COLO668 (cell line): ENCODE results near the gene NKTR.
"Not testable (repeated sequence)": the region's sequence is repeated elsewhere in the genome, so short reads cannot be mapped to it uniquely, and the experiment has no call there.

Experiments used
- DNase-seq: peaks from one replicate; lab custom pipeline; 2025; ENCODE audit not compliant: unreplicated experiment; lab: John Stamatoyannopoulos, UW

The NKTR gene

GRCh38 chr3:42593635-42594034 lies 6.9 kb upstream of the NKTR start:
- DNase-seq, result no peak

DNA sequence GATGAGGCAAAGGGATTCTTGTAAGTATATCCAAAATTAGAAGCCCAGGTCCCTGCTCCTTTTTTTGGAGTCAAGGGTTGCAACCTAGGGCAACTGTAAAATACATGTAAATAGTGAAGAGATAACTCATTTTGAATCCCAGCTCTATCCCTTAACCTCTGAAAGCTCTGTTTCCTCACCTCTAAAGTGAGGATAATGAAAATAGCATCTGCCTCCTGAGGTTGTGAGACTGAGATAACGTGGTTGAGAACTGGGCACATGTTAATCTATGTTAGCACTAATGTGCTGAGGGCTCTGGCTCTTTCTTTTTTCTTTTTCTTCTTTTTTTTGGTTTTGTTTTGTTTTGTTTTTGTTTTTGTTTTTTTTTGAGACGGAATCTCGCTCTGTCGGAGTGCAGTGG lies 4.8 kb upstream of the NKTR start:
- no peak for DNase-seq

- not testable (repeated sequence) for DNase-seq
Measured at GRCh38 chr3:42597098-42597497, 3.4 kb upstream of the NKTR start.

GRCh38 chr3:42600958-42601675 lies 631 bp downstream of the NKTR start:
- peak; percentile 38 for DNase-seq

DNA sequence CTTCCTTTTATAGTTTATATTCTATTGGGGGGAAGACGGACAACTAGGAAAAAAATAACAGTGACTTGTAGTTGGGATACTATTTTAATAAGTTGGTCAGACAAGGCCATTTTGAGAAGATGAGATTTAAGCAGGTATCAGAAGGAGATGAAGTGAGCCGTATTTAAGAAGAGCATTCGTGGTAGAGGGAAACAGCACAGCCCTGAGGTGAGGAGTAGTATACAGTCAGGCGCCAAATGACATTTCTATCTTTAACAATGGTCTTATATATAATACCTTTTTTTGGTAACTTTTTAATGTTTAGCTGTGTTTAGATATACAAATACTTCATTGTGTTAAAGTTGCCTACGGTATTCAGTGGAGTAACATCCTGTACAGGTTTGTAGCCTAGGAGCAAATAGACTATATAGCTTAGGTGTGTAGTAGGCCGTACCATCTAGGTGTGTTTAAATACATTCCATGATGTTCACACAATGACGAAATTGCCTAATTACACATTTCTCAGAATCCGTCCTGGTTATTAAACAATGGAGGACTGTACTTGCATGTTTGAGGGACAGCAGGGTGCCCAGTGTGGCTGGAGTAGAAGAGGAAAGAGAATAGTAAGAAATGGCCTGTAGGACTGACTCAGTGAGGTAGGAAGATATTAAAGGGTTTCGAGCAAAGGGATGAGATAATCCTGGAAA lies 1.6 kb downstream of the NKTR start:
- DNase-seq, result no peak

DNA sequence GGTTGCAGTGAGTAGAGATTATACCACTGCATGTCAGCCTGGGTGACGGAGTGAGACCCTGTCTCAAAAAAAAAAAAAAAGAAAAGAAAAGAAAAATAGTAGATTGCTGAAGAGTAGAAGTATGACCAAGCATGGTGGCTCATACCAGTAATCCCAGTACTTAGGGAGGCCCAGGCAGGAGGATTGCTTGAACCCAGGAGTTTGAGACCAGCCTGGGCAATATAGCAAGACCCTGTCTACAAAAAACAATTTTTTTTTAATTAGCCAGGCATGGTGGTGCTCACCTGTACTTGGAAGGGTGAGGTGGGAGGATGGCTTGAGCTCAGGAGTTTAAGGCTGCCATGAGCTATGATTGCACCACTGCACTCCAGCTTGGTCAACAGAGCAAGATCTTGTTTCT lies 2.5 kb downstream of the NKTR start:
- no peak for DNase-seq

DNA sequence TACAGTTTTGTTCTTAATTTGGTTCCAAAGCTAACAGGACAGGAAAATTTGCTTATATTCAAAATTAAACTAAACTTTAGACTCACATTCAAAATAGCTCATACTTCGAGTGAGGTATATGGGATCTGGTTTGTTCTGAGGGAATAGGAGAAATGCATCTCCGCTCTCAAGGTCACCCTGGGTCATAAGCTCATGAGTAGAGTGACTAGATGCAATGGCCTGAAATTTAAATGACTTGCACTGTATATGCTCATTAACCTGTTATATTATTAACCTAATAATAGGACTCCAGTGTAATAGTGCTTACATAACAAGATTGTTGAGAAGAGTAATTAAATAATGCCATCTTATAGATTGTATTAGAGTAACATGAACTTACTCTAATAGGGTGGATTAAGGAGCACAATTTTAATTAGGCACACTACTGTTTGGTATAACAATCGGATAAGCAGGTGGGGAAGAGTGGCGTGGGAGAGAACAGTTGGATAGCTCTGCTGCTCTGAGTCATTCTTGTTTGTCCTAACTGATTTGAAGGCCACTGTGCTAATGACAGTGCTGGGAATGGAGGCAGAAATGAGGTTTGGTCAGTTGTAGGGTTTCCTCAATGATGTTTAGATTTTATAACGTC lies 5.2 kb downstream of the NKTR start:
- peak; percentile 8 for DNase-seq

DNA sequence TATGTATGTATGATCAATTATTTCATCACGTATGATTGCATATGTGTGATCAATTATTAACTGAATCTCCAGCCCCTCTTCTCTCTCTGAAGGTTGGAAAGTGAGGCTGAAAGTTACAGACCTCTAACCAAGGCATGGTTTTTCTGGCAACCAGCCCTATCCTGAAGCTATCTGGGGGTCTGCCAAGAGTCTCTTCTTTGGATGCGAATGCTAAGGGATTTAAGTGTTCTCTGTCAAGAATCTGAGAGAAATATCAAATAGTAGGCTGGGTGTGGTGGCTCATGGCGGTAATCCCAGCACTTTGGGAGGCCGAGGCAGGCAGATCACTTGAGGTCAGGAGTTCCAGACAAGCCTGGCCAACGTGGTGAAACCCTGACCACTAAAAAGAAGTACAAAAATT lies 8.1 kb downstream of the NKTR start:
- DNase-seq, result no peak

DNA sequence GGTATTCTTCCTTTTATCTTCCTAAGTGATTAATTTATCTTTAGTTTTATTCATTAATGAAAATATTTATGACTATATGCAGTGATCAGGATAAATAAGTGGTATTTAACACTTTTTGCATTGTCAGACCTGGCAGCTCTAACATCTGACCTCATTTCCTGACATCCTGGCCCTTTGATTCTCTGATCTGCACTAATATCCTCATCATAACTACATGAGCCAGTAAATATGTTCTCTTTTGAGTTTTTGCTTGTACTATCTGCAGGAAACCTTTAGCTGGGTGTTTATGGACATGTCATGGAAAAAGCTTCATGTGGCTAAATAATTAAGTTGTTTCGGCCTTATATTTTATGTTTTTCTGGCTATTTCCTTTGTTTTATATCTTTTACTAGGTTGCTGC lies 10.5 kb downstream of the NKTR start:
- no peak for DNase-seq

- no peak for DNase-seq
Measured at GRCh38 chr3:42612217-42612616, 11.7 kb downstream of the NKTR start.

DNA sequence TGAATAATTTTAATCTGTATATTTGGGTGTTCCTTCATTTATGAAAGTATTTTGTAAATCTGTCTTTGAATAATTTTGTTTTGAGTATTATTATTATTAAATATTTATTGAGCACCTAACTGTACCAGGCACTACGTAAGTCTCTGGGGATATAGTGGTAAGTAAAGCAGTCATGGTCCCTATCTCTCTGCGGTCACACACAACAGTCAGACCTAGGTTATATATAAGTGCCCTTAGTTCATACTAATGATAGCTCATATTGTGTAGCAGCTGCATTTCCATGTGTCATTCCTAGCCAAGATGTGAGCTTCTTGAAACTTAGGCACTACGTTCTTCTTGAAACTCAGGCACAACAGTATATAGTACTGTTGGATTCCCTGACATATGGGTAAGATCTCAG lies 12.4 kb downstream of the NKTR start:
- DNase-seq, result no peak

DNA sequence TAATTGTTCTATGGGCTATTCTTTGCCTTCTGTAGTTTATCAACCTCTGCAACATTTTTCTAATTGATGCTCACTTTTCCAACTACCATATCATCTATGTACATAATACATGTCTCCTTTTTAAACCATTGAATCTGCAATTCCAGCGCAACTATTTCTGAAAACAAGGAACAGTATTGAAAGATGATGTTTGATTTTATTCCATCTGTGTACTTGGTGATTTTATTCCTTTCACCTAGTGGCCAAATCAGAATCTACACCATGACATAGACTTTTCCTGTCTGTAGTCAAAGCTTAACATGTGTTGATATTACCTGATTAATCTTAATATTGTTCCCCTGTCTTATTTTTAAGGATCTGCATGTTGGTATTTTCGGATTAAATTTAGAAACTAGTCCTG lies 13.0 kb downstream of the NKTR start:
- no peak for DNase-seq

DNA sequence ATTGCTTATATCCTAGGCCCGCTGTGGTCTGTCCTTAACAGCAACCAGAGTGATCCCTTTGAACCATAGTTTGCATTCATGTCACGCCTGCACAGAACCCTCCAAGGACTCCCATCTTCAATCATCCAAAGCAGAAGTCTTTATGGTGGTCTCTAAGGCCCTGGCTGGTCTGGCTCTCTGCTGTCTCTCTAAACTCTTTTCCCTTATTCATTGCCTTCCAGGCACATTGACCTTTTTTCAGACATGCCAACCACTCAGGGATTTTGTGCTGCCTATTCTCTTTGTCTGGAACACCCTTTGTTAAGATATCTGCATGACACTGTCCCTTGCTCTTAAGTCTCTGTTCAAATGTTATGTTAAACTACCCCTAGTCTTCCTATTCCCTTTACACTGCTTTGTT lies 31.1 kb downstream of the NKTR start:
- DNase-seq, result no peak

DNA sequence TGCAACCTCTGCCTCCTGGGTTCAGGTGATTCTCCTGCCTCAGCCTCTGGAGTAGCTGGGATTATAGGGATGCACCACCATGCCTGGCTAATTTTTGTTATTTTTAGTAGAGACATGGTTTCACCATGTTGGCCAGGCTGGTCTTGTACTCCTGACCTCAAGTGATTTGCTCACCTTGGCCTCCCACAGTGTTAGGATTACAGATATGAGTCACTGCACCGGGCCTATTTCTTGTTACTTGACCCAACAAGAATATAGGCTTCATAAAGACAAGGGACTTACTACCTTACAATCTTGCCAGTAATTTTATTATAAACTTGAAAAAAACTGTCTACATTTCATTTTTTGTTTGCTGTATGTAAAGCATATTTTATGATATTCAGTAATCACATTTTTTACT lies 31.7 kb downstream of the NKTR start:
- no peak for DNase-seq

DNA sequence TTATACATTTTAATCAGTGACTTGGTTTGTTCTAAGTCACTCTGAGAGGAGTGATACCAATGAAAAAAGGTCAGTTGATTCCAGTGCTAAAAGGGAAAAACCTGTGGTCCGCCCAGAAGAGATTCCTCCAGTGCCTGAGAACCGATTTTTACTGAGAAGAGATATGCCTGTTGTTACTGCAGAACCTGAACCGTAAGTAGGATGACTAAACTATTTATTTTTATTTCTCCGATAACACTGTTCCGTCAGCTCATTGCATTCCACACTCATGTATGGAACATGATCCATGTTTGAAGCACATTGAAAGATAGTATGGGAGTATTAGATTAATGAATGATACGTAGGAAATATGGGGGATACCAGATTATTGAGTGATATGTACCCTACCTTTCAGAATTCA lies 33.1 kb downstream of the NKTR start:
- no peak for DNase-seq

GRCh38 chr3:42635111-42635510 lies 34.6 kb downstream of the NKTR start:
- no peak for DNase-seq

- DNase-seq, result no peak
Measured at GRCh38 chr3:42637001-42637400, 36.5 kb downstream of the NKTR start.

GRCh38 chr3:42638339-42638842 lies 37.9 kb downstream of the NKTR start:
- DNase-seq, result no peak

- DNase-seq, result no peak
Measured at GRCh38 chr3:42639192-42639591, 38.7 kb downstream of the NKTR start.

DNA sequence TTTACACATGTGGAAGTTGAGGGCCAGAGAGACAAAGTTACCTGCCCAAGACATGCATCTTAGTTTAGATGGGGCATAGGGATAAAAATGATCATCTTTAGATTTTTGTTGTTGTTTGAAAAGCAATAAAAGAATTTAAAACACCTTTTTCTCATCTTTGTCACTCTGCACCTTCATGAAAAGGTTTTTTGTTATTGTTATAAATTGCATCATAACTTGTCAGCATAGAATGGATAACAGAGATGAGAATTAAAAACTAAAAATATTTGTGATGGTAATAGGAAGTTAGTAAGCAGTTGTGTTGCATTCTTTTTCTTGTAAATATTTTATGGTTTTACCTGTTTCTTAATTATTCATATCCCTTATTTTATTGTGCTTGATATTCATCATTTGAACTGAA lies 39.6 kb downstream of the NKTR start:
- no peak for DNase-seq

DNA sequence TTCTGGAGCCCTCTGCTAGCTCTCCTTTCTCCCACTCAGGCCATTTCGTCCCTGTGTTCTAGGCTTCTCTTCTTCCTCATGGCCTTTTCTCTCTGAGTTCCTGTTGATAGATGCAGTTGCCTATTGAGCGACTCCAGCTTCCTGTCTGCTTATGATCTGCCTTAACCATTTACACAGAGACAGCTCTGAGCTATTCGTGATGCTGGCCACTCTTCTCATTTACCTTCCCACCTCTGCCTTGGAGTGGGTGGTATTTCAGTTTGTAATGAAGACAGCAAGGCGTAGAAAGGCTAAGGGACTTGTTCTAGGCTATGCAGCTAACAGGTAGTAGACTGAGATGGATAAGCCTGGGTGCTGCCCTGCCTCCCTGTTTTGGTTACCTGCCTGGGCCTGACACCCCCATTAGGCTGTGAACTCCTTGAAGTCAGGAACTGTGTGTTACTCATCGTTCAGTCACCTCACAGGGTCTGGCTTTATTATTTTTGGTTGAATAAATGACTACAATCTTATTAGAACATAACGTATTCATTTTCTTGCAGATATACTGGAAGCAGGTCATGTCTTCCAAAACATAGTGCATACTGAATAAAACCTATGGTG lies 40.4 kb downstream of the NKTR start:
- DNase-seq, result no peak
